Embryonic facial prominence (tissue), 1 donor: Measurements from ENCODE around the gene UBTD1.
"Not testable (repeated sequence)": the region's sequence is repeated elsewhere in the genome, so short reads cannot be mapped to it uniquely, and the experiment has no call there.

Experiments
- DNase-seq: peaks from one replicate; pipeline ENCODE4 v3.0.0-alpha.2; 2016; ENCODE audit errors: extremely low spot score

UBTD1 gene

DNA sequence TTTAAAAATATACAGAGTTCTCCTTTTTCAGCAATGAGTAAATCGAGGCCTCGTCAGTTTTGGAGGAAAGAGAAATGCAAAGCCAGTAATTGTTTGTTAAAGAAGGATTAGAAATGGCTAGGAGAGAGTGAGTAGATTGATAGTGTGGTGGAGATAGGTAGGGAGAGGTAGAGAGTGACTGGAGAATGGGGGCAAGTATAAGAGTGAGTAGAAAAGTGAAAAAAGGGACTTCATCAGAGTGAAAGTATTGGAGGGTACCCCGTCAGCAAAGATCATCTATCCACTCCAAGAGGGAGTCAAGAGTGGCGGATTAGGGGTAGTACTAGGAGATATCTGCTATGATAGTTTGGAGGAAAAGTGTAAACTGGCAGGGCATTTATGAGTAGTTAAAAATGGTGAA lies 64.6 kb downstream of the UBTD1 start:
- no peak for DNase-seq

- no peak for DNase-seq
These were observed 66.1 kb downstream of the UBTD1 start for GRCh38 chr10:97564776-97565175.

DNA sequence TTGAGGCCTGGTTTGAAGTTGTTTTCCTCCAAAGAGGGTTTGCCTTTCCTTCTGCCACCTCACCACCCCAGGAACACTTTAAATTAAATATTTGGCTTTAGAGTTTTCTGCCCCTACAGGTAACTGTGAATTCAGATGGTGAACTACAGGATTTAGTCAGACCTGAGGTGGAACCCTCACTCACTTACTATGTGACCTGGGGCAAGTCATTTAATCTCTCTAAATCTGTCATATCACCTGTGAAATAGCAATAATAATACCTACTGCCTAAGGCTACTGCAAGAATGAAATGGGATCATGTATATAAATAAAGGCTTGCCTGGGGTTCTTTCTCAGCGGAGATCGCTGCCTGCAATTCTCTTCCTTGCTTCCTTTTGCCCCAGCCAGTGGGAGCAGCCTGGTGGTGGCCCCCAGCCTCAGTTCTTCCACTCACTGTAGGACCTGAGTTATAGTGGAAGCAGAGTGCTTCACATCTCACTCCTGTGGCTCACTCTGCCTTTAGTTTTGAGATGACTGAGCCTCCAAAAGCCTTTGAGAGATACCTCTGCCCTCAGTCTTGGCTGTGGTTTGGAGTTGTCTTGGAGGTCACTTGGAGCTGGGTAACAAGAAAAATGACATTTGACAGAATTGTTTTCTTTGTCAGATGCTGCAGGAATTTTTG lies 67.7 kb downstream of the UBTD1 start:
- DNase-seq = no peak

- DNase-seq = no peak
These were observed 69.2 kb downstream of the UBTD1 start for GRCh38 chr10:97567891-97568290.

DNA sequence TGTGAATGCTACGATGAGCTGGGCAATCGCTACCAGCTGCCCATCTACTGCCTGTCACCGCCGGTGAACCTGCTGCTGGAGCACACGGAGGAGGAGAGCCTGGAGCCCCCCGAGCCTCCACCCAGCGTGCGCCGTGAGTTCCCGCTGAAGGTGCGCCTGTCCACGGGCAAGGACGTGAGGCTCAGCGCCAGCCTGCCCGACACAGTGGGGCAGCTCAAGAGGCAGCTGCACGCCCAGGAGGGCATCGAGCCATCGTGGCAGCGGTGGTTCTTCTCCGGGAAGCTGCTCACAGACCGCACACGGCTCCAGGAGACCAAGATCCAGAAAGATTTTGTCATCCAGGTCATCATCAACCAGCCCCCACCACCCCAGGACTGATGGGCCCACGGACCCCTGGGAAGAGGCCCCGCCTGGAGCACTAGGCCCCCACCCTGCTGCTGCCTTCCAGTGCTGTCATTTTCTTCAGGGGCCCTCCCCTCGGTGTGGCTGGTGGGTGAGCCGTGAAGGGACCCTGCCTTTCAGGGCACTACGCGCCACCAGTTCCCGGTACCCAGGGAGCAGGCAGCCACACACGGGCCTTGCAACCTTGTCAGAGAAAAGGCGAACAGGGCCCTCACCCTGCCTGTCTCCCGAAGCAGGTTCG lies 71.5 kb downstream of the UBTD1 start:
- no peak for DNase-seq

GRCh38 chr10:97570789-97571471 lies 72.2 kb downstream of the UBTD1 start:
- DNase-seq = no peak

DNA sequence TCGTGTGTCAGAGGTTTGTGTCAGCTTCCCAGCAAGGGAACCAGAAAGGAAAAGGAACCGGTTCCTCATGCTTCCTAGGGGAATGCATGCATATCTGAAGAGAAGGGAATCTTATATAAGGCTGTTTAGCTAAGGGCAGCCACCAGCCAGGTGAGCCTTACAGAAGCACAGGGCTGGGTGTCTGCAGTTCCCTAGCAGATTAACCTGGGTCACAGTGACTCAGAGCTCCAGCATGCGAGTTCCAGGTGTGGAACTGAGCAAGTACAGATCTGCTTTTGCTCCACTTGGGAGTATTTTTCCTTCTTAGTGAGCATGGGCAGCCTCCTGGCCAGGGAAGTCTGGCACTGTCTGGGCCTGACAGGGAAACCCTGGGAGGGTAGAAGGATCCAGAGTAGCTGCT lies 72.9 kb downstream of the UBTD1 start:
- no peak for DNase-seq

DNA sequence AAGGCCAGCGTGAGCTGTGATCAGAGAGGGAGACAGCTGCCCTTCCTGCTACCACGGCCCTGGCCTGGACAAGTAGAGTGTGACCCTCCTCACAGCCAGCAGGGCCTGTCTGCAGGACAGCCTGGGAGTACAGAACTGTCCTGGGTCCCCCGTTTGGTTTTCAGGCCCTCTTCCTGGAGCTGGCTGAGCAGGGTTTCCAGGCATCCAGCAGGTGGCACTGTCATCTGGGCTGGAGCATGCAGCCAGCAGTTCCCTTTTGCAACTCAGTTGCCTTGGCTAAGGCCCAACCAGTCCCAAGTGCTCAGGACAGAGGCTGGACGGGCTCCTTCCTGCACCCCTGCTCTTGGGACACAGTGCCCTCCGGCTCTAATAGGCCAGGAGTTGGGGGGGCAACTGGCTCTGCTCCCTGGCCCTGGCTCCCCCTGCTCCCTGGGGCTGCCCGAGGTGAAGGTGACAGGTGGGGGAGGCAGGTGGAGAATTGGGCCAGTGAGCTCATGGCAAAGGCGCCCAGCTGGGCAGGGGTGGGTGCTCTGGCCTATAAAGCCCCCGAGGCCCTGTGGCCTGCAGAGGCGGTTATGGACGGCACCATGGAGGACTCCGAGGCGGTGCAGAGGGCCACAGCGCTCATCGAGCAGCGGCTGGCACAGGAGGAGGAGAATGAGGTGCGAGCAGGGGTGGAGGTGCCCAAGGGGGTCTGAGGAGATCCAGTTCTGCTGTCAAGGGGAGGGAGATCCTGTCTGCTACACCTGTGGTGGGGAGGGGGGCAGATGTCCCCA lies 73.7 kb downstream of the UBTD1 start, which contains the start of gene ANKRD2:
ANKRD2 (plus strand) TSS at position 566 of the 776 bp plus-strand sequence; CDS start at position 576, 10 bp downstream.
- no peak for DNase-seq

GRCh38 chr10:97573021-97573420 lies 74.3 kb downstream of the UBTD1 start:
- DNase-seq = no peak

GRCh38 chr10:97573672-97574071 lies 74.9 kb downstream of the UBTD1 start:
- no peak for DNase-seq

DNA sequence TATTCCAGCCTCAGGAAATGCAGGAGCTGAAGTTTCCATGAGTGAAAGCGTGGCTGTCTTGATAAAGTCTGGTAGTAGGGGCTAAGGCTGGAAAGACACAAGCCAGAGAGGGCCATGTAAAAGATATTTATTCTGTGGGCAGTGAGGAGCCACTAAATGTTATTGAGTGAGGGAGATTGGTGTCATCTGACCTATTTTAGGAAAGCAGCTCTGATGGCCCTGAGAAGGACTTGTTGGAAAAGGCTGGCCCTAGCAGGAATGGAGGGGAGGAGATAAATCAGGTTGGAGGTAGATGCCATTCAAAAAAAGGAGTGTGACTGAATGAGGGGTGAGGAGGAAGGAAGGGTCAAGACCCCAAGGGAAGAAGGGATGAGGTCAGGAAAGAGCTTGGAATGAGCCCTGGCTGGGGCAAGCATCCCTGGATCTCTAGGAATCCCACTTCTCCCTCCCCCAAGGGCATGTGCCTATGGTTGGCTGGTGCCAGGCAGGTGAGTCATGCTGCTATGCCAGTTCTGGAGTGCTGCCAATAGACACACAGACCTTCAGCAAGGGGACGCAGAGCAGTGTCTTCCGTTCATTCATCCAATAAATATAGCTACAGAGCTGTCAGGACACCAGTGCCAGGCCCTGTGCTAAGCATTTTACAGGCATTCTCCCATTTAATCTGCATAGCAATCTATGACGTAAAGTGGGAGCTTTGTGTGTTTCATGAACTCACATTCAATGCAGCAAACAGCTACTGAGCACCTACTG lies 75.8 kb downstream of the UBTD1 start:
- DNase-seq = no peak

- DNase-seq = no peak
These were observed 76.5 kb downstream of the UBTD1 start for GRCh38 chr10:97575127-97575668.

GRCh38 chr10:97576487-97576886 lies 77.8 kb downstream of the UBTD1 start:
- DNase-seq = not testable (repeated sequence)

DNA sequence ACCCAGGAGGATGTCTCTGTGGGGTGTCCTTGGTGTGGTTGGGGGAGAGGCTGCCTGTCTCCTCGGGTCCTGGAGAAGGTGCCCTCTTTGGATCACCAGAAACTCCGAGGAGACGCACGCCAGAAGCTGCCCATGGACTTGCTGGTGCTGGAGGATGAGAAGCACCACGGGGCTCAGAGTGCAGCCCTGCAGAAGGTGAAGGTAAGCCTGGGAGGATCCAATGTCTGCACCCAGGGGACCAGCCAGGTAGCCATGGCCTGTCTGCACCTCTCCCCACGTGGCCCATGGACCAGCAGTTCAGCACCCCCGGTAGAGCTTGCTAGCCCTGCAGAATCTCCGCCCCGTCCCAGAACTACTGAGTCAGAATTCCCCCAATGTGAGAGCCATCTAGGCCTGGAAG lies 79.0 kb downstream of the UBTD1 start:
- DNase-seq = no peak

DNA sequence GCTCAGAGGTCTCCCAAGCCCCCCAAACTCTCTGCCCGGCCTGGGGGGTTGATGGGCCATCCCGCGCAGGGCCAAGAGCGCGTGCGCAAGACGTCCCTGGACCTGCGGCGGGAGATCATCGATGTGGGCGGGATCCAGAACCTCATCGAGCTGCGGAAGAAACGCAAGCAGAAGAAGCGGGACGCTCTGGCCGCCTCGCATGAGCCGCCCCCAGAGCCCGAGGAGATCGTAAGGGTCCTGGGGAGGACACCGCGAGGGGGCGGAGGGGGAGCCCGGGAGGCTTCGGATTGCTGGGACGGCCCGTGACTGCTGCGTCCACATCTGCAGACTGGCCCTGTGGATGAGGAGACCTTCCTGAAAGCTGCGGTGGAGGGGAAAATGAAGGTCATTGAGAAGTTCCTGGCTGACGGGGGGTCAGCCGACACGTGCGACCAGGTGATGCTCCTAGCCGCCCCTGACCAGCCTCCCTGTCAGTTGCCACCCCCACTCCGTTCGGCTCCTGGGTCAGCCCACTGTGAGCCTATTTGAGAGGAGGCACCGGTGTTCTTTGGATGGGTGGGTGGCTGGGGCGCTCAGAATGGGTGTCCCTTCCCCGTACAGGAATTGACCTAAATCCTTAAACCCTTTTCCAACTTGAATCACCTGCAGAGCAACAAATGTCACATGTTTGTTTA lies 79.6 kb downstream of the UBTD1 start:
- DNase-seq = no peak

GRCh38 chr10:97580421-97581367 lies 82.0 kb downstream of the UBTD1 start:
- DNase-seq = no peak

- DNase-seq = no peak
These were observed 83.4 kb downstream of the UBTD1 start for GRCh38 chr10:97582169-97582568.

DNA sequence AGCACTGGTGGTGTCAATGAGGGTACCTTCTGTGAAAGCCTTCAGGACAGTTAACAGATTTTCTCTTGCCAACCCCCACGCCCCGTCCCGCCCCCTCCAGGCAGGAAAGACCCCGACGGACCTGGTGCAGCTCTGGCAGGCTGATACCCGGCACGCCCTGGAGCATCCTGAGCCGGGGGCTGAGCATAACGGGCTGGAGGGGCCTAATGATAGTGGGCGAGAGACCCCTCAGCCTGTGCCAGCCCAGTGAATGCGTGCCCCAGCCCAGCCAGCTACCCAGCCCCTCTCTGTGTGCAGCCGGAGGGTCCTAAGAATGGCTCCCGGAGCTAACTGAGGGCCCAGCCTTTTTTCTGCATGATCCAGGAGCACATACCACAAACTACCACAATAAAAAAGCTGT lies 84.8 kb downstream of the UBTD1 start:
- no peak for DNase-seq

DNA sequence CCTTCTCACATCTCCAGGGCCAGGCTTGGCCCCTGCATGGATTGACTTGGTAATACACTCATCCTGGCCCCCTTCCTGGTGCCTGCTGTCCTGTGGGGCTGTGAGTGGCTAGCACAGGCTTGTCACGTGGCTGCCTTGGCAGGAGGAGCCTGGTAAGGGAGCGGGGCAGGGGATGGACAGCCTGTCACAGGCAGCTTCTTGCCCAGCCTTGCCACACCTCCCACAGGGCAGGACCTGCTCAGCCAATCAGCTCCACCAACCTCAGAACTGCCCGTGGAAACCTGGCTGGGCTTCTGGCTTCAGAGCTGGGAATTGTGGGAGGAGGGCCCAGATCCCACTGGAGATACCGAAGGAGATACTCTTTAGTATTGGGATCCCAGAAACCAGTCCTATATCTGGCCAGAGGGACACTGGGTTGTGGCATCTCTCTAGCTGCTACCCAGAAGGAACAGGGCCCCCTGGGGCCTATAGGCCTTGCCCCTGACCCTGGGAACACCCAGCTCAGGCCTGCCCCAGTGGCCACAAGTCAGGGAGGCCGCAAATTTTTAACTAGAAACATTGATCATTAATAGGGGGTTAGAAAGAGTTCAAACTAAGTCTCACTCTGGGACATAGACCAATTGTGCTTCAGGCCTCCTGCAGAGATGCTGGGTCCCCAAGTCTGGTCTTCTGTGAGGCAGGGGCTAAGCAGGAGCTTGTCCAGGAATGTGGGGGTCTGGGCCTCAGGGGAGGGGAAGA lies 85.5 kb downstream of the UBTD1 start, which contains the start of gene HOGA1:
HOGA1 (plus strand) TSS at position 330 of the 738 bp plus-strand sequence; CDS start at position 645, 315 bp downstream.
- DNase-seq = no peak
